Fibroblast of skin of abdomen (primary cell): ENCODE measurements around the gene LRCH1.

Source experiments
- DNase-seq: peaks from one replicate; pipeline ENCODE4 v3.0.0-alpha.2; 2013

Gene LRCH1

GRCh38 chr13:46666727-46667456, 113.9 kb downstream of the LRCH1 start:
- DNase-seq = no peak

GRCh38 chr13:46667687-46668281, 114.8 kb downstream of the LRCH1 start:
- DNase-seq = no peak

- DNase-seq = peak; percentile 90
Measured at GRCh38 chr13:46668302-46668720, 115.3 kb downstream of the LRCH1 start.

GRCh38 chr13:46668931-46669525, 116.1 kb downstream of the LRCH1 start:
- DNase-seq = no peak

- DNase-seq = no peak
Measured at GRCh38 chr13:46672338-46673090, 119.5 kb downstream of the LRCH1 start.

GRCh38 chr13:46675016-46675415, 122.0 kb downstream of the LRCH1 start:
- no peak for DNase-seq

- DNase-seq = no peak
Measured at GRCh38 chr13:46676378-46676725, 123.4 kb downstream of the LRCH1 start.

GRCh38 chr13:46679369-46680120, 126.6 kb downstream of the LRCH1 start:
- peak; percentile 73 for DNase-seq

GRCh38 chr13:46682015-46682414, 129.0 kb downstream of the LRCH1 start:
- DNase-seq = no peak

GRCh38 chr13:46682707-46683106, 129.7 kb downstream of the LRCH1 start:
- peak; percentile 61 for DNase-seq

- peak; percentile 67 for DNase-seq
Measured at GRCh38 chr13:46683676-46684260, 130.8 kb downstream of the LRCH1 start.

GRCh38 chr13:46684287-46685001, 131.5 kb downstream of the LRCH1 start:
- DNase-seq = peak; percentile 38

GRCh38 chr13:46685006-46685730, 132.2 kb downstream of the LRCH1 start:
- DNase-seq = no peak

GRCh38 chr13:46686171-46686570, 133.2 kb downstream of the LRCH1 start:
- no peak for DNase-seq

GRCh38 chr13:46687810-46688209, 134.8 kb downstream of the LRCH1 start:
- no peak for DNase-seq

GRCh38 chr13:46688306-46688705, 135.3 kb downstream of the LRCH1 start:
- DNase-seq = no peak

GRCh38 chr13:46698014-46698413, 145.0 kb downstream of the LRCH1 start:
- DNase-seq = no peak

GRCh38 chr13:46698910-46699460, 146.0 kb downstream of the LRCH1 start:
- no peak for DNase-seq

- no peak for DNase-seq
Measured at GRCh38 chr13:46712524-46712923, 159.6 kb downstream of the LRCH1 start.

GRCh38 chr13:46715363-46715762, 162.4 kb downstream of the LRCH1 start:
- DNase-seq = no peak
